Erythroblast (primary cell): ENCODE data around the gene NPFF.

Experiments
- DNase-seq, 2 experiments: peaks; one replicate each; lab custom pipeline; 2025; lab: John Stamatoyannopoulos, UW
- GATA1 ChIP-seq: IDR thresholded peaks from 2 replicates; pipeline ENCODE4 v1.6.1; 2011; ENCODE audit warnings: low read depth, mild to moderate bottlenecking, control low read depth, low read length, moderate library complexity
- POLR2A ChIP-seq: IDR thresholded peaks from 2 replicates; pipeline ENCODE4 v1.6.1; 2011; ENCODE audit warnings: mild to moderate bottlenecking, low read length

Gene NPFF

GRCh38 chr12:53530061-53530460 is 22.8 kb upstream of the NPFF start:
- no peak for DNase-seq
- TF ChIP-seq GATA1 = no peak
- TF ChIP-seq POLR2A = no peak

GRCh38 chr12:53524476-53524875 is 17.2 kb upstream of the NPFF start:
- DNase-seq = no peak
- no peak for TF ChIP-seq POLR2A
- no peak for TF ChIP-seq GATA1

DNA sequence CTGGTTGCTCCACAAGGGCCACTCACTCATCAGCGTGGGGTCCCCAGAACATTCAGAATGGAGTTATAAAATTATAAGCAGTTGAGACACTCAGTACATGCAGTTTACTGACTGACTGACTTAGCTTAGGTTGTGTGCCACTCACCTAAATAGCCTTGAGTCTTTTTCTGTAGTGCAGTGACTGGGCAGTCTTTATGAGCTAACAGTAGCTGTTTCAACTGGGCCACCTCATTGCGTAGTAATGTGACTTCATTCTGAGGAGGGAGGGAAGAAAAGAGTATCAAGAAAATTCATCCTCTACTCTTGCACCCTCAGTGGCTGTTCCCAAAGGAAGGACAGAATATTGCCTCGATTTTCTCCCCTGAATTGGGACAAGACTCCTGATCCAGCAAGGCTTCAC is 15.8 kb upstream of the NPFF start:
- TF ChIP-seq GATA1 = no peak
- TF ChIP-seq POLR2A = no peak
- no peak for DNase-seq

DNA sequence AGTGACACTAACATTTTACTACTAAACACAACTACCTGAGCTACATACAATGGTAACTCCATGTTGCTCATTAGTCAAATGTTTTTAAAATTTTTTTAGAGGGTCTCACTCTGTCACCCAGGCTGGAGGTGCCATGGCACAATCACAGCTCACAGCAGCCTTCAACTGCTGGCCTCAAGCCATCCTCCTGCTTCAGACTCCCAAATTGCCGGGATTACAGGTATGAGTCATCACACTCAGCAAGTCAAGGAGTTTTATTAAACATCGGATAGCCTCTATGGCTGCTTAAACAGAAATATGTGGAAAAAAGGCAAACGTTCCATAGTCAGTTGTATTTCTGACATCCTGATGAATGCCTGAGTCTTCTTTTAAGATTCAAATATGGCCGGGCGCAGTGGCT is 11.1 kb upstream of the NPFF start:
- no peak for TF ChIP-seq POLR2A
- TF ChIP-seq GATA1 = no peak

GRCh38 chr12:53516758-53517455 is 9.6 kb upstream of the NPFF start:
- no peak for DNase-seq
- TF ChIP-seq GATA1 = no peak
- no peak for TF ChIP-seq POLR2A

More for the DNA sequence above, 11.1 kb upstream of the NPFF start:
- DNase-seq = no peak

DNA sequence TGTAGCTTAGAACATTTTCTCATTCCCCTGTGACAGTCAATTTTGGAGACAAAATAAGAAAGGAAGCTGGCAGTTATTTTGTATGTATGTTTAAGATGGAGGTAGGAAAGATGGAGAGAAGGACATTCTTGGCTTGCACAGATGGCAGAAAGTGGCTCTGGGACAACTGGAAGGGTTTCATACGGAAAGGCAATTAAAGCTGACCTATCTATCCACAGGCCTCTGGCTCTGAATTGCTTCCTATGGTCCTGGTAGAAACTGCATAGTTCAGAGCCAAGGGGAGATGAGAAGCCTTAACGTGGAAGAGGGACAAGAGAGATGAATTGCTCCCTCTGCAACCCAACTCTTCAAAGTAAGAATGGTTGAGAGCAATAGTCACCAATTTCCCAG is 8.0 kb upstream of the NPFF start:
- no peak for DNase-seq
- TF ChIP-seq GATA1 (no peak), POLR2A (no peak)

DNA sequence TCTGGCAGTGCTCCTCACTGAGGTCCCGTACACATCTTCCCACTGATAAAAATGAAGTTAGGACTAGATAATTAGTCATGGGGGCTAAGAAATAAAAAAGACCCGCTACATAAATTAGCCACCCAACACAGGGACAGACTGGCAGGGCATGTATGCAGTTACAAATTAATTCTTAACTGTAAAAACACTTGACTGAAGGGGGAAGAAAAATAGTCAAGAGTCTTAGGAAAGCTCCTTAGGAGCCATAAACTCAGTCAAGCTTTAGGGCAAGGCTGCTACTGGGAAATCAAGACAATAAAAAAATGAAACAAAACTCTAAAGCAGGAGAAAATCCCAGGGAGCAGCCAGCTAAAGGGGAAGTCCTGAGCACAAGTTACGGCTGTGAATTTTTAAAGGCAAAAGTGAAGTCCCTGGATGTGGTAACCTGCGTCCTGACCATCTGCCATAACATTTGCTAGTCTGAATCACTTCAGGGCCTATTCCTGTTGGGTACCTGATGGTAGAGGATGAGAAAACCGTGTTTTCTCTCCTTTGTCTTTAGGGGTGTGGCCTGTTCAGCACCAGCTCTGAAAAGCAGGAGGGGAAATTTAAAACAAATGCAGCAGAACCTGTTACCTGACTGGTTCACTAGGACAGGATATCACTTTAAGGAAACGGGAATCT is 7.5 kb upstream of the NPFF start:
- TF ChIP-seq GATA1 (no peak), POLR2A (no peak)
- no peak for DNase-seq

DNA sequence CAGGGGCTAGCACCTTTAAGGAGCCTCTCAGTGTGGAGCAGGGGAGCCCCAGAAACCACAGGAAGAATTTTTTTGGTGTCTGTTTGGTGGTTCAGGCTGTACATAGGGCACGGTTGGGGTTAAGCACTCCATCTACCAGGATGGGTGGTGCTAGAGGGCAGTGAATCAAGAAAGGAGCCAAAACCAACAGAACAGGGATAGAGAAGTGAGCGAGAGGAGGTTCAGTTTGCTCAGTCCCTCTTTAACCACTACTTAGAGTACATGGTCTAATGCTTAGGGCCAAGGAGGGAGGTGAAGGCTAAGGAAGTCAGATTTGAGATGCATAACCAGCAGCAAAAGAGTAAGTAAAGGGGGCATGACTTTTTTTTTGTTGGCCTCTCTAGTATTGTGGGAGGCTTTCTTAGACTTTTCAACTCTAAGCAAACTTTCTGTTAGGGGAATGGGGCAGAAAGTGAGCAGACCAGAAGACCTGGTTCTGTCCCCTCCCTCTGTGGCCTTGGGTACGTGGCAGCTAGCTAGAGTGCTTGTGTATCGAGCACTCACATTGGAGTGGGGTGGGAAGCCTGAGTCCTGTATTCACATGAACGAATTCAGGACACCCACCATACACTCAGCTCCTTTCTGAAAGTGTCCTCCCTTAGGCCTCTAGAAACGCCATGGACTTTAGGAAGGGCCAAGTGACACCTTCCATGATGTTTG is 6.6 kb upstream of the NPFF start:
- TF ChIP-seq POLR2A = no peak
- no peak for TF ChIP-seq GATA1
- no peak for DNase-seq

DNA sequence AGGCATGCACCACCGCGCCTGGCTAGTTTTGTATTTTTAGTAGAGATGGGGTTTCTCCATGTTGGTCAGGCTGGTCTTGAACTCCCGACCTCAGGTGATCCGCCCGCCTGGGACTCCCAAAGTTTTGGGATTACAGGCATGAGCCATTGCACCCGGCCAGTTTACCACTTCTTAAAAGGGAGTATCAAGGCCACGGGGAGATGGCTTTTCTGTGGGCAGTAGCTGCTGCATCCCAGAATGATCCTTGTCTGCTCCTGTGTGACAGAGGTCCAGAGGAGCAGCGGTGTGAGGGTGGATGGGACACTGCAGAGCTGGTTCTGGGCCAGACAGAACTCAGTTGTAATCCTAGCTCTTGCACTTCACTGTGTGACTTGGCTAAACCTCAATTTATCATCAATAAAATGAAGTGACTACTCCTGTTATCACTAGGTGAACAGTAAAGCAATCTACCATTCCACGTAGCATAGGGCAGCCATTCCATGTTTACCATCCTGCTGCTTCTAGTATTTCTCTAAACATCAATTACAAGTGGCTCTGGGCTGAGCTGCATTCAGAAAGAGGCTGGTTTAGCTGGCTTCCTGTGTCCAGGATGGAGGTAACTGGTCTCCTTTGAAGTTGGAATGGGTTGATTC is 3.0 kb upstream of the NPFF start:
- no peak for DNase-seq
- no peak for TF ChIP-seq GATA1
- TF ChIP-seq POLR2A = no peak

GRCh38 chr12:53508534-53509170 is 1.4 kb upstream of the NPFF start:
- TF ChIP-seq POLR2A (no peak), GATA1 (no peak)
- peak; percentile 76 to 88 for DNase-seq

GRCh38 chr12:53507603-53507885 is 260 bp upstream of the NPFF start:
- no peak for DNase-seq
- TF ChIP-seq GATA1 = no peak
- TF ChIP-seq POLR2A = no peak

GRCh38 chr12:53506450-53506785 is 866 bp downstream of the NPFF start:
- no peak for TF ChIP-seq POLR2A
- TF ChIP-seq GATA1 = no peak
- no peak for DNase-seq

DNA sequence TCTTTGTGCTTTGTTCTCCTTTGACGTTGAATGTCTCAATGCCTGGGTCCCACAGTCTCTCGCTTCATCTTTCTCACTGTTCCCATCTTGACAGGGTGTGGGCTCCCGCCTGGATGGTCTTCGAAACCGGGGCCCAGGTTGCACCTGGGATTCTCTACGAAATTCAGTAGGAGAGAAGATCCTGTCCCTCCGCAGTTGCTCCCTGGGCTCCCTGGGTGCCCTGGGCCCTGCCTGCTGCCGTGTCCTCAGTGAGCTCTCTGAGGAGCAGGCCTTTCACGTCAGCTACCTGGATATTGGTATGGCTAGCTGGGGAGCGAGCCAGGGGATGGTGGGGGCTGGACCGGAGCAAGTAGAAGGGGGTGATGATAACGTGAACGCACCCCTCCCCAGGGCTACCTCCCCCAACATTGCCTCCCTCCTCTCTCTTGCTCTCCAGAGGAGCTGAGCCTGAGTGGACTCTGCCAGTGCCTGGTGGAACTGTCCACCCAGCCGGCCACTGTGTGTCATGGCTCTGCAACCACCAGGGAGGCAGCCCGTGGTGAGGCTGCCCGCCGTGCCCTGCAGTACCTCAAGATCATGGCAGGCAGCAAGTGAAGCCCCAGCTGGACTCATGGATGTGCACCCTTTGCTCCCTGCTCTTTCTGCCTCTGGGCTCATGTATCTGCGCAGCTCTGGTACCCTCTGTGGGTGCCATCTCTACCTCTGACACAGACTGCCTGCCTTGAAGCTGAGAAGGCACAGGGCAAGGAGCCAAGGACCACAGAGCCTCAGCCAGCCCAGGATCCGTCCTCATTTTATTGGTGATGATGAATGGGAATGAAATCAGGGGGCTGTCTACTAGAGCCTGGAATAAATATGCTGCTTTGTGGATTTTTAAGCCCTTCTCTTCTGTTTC is 1.5 kb downstream of the NPFF start:
- DNase-seq = no peak
- no peak for TF ChIP-seq POLR2A
- no peak for TF ChIP-seq GATA1
